Suprapubic skin (tissue), 4 donors: Measurements from ENCODE around the gene POLR3F.

Experiments used
- EP300 ChIP-seq: sonication (generic); formaldehyde crosslinking; IDR thresholded peaks from one replicate; pipeline ENCODE4 v1.6.1; 2017; ENCODE audit warnings: antibody characterized with exemption
- POLR2A ChIP-seq, 2 donors: fragments of 450-650 bp; IDR thresholded peaks; one replicate each; pipeline ENCODE4 v1.6.1; 2017; ENCODE audit warnings: antibody characterized with exemption in 2 of 2, mild to moderate bottlenecking in 2 of 2, moderate library complexity in 2 of 2
- POLR2AphosphoS5 ChIP-seq, 3 donors: sonication (generic); formaldehyde crosslinking; IDR thresholded peaks; one replicate each; pipeline ENCODE4 v1.6.1; 2017; ENCODE audit warnings: antibody characterized with exemption in 3 of 3
- TF ChIP-seq, protein P1 (sequence below), 2 donors: fragments of 200-600 bp in 1 of 2; fragments of 450-650 bp in 1 of 2; sonication (generic) in 1 of 2; IDR thresholded peaks; one replicate each; pipeline ENCODE4 v1.5.1; 2016 to 2019; ENCODE audit warnings: antibody characterized with exemption in 2 of 2, mild to moderate bottlenecking in 1 of 2, moderate library complexity in 1 of 2

DNA sequence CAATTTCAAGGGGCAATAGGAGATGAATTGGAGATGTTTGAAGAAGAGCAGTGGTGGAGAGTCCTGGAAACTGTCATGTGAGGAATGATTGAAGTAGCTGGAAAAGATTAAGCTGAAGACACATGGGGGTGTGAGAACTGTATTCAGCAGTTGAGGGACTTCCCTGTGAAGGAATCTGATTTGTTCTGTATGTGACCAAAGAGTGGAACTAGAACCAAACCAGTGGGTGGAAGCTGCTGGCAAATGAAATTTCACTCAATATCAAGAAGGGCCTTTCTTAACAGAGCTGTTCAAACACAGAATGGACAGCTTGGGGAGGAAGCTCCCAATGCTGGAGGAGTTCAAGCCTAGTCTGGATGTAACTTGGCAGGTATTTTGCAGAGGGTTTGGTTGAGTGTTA lies 61.9 kb downstream of the POLR3F start:
- TF ChIP-seq, protein P1, sequence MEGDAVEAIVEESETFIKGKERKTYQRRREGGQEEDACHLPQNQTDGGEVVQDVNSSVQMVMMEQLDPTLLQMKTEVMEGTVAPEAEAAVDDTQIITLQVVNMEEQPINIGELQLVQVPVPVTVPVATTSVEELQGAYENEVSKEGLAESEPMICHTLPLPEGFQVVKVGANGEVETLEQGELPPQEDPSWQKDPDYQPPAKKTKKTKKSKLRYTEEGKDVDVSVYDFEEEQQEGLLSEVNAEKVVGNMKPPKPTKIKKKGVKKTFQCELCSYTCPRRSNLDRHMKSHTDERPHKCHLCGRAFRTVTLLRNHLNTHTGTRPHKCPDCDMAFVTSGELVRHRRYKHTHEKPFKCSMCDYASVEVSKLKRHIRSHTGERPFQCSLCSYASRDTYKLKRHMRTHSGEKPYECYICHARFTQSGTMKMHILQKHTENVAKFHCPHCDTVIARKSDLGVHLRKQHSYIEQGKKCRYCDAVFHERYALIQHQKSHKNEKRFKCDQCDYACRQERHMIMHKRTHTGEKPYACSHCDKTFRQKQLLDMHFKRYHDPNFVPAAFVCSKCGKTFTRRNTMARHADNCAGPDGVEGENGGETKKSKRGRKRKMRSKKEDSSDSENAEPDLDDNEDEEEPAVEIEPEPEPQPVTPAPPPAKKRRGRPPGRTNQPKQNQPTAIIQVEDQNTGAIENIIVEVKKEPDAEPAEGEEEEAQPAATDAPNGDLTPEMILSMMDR (IDR thresholded peaks at IDR 0.05), result no peak
- TF ChIP-seq POLR2AphosphoS5 (IDR thresholded peaks at IDR 0.05), result no peak
- TF ChIP-seq EP300, result no peak
- TF ChIP-seq POLR2A (IDR thresholded peaks at IDR 0.05), result no peak
